HG03521 (cell line): ENCODE results near the gene ZNF341.
"Not testable (repeated sequence)": the region's sequence is repeated elsewhere in the genome, so short reads cannot be mapped to it uniquely, and the experiment has no call there.

ENCODE experiments used
- ATAC-seq: cut with Tn5 transposase; IDR thresholded peaks from one replicate; pipeline ENCODE4 v1.9.1; 2021; ENCODE audit warnings: mild to moderate bottlenecking, moderate library complexity; ENCODE audit not compliant: unreplicated experiment

Gene ZNF341

GRCh38 chr20:33728463-33728862 is 3.3 kb upstream of the ZNF341 start:
- ATAC-seq, result no peak

GRCh38 chr20:33729101-33729500 is 2.7 kb upstream of the ZNF341 start:
- no peak for ATAC-seq

GRCh38 chr20:33730946-33731692 is 677 bp upstream of the ZNF341 start:
- no peak for ATAC-seq

DNA sequence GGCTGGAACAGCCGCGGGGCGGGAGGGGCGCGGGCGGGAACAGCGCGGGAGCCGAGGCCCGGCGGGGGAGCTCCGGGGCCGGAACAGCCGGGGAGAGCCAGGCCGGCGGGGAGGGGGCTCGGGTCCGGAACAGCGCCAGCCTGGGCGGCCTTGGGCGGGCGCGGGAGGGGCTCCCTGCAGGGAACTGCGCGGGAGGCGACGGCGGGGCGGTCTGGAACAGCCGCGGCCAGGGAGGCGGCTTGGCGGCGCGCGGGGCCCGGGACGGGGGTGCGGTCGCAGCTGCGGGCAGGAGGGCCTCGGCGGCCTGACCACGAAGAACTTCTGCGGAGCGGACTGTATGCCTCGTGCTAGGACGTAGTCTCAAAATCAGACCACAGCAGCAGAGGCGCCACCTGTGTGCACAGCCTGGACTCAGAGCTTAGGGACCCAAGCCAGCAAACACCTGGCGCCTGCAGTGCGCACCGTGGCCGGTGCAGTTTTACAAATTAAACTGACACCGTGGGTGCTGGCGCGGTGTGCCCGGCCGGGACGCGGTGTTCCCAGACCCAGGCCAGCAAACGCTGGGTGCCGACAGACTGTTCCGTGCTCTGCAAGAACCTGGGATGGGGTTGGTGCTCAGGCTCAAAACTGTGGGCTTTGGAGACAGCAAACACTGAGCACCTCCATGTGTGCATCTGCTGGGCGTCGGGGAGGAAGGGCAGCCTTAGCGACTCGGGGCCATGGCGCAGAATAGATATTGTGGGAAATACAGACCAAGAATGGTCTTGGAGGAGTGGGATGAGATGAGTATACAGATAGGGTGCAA is 572 bp downstream of the ZNF341 start:
- peak; percentile 41 for ATAC-seq

DNA sequence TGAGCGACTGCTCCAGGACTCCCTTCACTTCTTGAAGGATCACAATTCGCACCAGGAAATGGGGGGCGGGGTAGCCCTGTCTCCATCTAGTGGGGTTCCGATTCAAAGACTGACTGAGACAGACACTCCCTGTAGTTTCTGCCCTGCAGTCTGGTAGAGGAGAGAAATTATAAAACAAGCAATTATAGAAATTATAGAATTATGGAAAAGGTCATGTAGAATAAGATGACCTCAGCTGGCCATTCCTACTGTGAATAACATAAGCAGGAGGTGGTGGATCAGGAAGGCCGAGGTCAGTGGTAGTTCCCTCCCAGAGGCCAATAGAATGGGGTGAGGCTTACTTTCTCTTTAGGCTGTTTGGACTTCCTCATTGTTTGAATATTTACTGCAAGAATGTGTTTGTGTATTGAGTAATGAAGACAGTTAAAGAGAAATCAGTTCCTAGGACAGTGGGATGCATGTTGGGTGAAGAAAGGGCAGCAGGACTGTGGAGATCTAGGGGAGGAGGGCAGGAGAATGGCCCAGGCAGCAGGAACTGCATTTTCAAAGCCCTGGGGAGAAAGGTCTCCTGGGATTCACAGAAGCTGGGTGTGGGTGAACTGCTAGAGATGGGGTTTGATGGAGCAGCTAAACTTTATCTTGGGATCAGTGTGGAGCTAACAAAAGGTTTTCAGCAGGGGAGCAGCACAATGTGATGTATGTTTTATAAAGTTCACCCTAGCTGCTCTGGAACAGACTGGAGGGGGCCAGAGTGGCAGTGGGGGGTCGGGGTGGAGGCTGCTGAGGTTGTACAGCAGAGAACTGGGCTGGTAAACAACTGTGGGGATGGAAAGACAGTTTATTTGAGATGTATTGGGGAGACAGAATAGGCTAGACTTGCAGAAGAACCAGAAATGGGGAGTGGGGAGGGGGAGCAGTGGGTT is 2.1 kb downstream of the ZNF341 start:
- ATAC-seq, result no peak

DNA sequence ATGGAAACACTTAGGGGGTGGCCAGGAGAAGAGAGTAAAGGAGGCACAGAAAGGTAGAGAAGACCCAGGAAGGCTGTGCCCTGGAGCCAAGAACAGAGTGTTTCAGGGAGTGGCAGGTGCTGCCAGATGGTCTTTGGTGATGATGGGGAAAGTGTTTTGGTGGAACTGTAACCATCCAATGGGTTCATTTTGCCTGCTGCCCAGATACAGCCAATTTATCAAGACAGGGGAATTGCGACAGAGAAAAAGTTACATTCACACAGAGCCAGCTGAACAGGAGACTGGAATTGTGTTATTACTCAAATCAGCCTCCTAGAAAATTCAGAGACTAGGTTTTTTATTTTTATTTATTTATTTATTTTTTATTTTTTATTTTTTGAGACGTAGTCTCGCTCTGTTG is 5.2 kb downstream of the ZNF341 start:
- no peak for ATAC-seq

- ATAC-seq, result no peak
These were observed 7.7 kb downstream of the ZNF341 start for GRCh38 chr20:33739493-33739892.

- no peak for ATAC-seq
These were observed 8.4 kb downstream of the ZNF341 start for GRCh38 chr20:33740189-33740588.

DNA sequence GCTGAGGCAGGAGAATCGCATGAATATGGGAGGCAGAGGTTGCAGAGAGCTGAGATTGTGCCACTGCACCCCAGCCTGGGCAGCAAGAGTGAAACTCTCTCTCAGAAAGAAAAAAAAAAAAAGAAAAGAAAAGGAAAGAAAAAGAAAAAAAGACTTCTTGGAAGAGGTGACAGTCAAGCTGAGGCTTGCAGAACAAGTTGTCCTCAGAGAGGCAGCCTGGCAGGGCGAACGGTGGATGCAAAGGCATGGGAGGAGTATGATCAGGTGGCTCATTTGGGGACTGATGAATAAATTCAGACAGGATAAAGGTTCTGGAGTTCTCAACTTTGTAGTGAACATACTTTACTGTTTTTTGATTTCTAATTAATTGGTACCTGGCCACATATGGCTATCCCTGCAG is 12.4 kb downstream of the ZNF341 start:
- no peak for ATAC-seq

DNA sequence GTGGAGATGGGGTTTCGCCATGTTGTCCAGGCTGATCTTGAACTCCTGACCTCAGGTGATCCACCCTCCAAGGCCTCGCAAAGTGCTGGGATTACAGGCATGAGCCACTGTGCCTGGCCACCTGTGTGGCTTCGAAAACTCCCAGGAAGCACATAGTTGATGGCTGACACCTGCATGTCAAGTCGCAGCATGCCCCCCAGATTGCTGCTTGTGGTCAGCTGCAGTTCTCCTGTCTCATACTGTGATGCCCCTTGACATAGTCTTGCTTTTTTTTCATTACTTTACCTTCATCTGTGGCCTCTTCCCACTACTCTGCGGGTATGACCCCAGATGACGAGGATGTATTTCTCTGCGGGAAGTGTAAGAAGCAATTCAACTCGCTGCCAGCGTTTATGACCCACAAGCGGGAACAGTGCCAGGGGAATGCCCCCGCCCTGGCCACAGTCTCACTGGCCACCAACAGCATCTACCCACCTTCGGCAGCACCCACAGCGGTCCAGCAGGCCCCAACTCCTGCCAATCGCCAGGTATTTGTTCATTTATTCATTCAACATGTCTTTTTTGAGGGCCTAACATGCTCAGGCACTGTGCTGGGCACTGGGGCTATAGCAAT is 13.1 kb downstream of the ZNF341 start:
- ATAC-seq, result no peak

DNA sequence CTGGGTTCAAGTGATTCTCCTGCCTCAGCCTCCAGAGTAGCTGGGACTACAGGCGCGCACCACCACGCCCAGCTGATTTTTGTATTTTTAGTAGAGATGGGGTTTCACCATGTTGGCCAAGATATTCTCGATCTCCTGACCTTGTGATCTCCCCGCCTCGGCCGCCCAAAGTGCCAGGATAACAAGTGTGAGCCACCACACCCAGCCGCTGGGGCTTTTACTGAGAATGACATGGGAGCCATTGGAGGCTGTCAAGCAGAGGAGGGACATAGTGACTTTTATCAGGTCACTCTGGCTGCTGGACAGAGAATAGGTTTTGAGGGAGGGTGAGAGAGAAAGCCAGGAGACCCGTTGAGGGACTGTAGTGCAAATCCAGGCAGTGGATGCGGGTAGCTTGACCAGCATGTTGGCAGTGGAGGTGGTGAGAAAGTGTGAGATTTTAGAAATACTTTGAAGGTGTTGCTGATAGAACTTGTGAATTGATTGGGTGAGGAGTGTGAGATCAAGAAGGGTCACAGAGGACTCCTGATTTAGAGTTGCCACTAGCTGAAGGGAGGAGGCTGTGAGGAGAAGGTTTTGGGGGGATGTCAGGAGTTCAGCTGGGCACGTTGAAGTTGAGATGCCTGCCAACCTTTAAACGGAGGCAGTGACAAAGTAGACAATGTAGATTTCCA is 14.7 kb downstream of the ZNF341 start:
- ATAC-seq, result no peak

DNA sequence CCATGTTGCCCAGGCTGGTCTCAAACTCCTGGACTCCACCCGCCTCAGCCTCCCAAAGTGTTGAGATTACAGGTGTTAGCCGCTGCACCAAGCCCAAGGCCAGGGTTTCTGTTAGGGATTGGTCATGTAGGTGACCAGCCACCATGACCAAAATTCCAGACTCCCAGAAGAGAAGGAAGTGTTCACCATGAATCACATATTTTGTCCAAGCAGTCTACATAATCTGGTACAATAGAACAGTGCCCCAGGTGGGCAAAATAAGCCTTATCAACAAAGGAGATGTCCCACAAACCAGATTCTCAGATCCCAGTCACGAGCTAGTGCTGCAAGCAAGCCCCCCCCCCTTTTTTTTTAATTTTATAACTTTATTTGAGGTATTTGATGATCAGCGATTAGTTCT is 20.0 kb downstream of the ZNF341 start:
- ATAC-seq, result no peak

GRCh38 chr20:33753143-33753542 is 21.3 kb downstream of the ZNF341 start:
- no peak for ATAC-seq

DNA sequence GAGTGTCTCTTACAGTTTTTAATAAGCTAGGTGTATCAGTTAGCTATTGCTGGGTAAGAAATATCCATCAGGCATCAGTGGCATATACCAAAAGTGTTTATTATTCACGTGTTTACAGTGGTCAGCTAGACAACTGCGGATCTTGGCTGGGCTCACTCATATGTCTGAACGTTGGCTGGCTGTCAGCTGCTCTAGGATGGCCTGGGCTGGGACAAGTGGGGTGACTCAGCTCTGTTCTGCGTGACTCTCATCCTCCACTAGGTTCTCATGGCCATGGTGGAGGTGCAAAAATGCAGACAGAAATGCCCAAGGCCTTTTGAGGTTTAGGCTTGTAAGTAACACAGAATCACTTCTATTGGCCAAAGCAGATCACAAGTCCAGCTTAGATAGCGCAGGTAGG is 22.0 kb downstream of the ZNF341 start:
- no peak for ATAC-seq

DNA sequence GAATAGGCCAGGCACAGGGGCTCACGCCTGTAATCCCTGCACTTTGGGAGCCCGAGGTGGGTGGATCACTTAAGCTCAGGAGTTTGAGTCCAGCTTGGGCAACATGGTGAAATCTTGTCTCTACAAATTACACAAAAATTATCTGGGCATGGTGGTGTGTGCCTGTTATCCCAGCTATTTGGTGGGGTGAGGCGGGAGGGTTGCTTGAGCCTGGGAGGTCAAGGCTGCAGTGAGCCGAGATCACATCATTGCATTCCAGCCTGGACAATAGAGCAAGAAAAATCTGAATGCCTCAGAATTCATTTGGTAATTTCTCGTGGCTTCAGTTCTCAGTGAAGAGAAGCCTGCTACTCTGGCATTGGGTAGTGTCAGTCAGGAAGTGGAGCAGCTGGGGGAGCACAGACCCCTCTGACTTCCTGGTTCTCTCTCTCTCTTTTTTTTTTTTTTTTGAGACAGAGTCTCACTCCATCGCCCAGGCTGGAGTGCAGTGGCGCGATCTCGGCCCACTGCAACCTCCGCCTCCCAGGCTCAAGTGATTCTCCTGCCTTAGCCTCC is 24.2 kb downstream of the ZNF341 start:
- not testable (repeated sequence) for ATAC-seq

- no peak for ATAC-seq
These were observed 25.2 kb downstream of the ZNF341 start for GRCh38 chr20:33757046-33757445.

GRCh38 chr20:33757458-33757857 is 25.7 kb downstream of the ZNF341 start:
- no peak for ATAC-seq

- ATAC-seq, result no peak
These were observed 30.0 kb downstream of the ZNF341 start for GRCh38 chr20:33761698-33762250.

- ATAC-seq, result no peak
These were observed 33.3 kb downstream of the ZNF341 start for GRCh38 chr20:33765099-33765498.

DNA sequence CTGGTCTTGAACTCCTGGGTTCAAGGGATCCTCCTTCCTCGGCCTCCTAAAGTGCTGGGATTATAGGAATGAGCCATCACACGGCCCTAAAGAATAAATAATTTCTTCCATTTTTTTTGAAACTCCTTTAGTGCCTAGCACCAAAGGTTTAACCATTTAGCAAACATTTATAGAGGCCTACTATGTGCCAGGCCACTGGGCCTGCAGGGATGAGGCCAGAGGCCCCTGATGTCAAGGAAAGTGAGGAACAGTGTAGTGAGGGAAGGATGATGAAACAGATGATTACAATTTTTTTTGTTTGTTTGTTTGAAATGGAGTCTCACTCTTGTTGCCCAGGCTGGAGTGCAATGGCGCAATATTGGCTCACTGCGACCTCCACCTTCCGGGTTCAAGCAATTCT is 33.8 kb downstream of the ZNF341 start:
- ATAC-seq, result no peak
